HG03432 (cell line): ENCODE results near the gene RHEBL1.

Experiments
- ATAC-seq: cut with Tn5 transposase; IDR thresholded peaks from one replicate; pipeline ENCODE4 v1.9.1; 2021; ENCODE audit warnings: mild to moderate bottlenecking, moderate library complexity; ENCODE audit not compliant: unreplicated experiment

The RHEBL1 gene

GRCh38 chr12:49038291-49038955 lies 31.4 kb downstream of the RHEBL1 start:
- no peak for ATAC-seq

GRCh38 chr12:49037947-49038237 lies 31.9 kb downstream of the RHEBL1 start:
- no peak for ATAC-seq

GRCh38 chr12:49037111-49037946 lies 32.5 kb downstream of the RHEBL1 start:
- no peak for ATAC-seq

GRCh38 chr12:49036029-49036428 lies 33.8 kb downstream of the RHEBL1 start:
- ATAC-seq: no peak

- ATAC-seq: no peak
These were observed 35.5 kb downstream of the RHEBL1 start for GRCh38 chr12:49034286-49034622.

- ATAC-seq: no peak
These were observed 36.0 kb downstream of the RHEBL1 start for GRCh38 chr12:49033611-49034285.

- no peak for ATAC-seq
These were observed 36.9 kb downstream of the RHEBL1 start for GRCh38 chr12:49032679-49033447.

GRCh38 chr12:49032276-49032675 lies 37.5 kb downstream of the RHEBL1 start:
- ATAC-seq: no peak

GRCh38 chr12:49031573-49032161 lies 38.1 kb downstream of the RHEBL1 start:
- ATAC-seq: no peak

- ATAC-seq: no peak
These were observed 38.8 kb downstream of the RHEBL1 start for GRCh38 chr12:49030714-49031572.

- no peak for ATAC-seq
These were observed 39.7 kb downstream of the RHEBL1 start for GRCh38 chr12:49030119-49030518.

- ATAC-seq: no peak
These were observed 41.0 kb downstream of the RHEBL1 start for GRCh38 chr12:49028666-49029275.

- ATAC-seq: no peak
These were observed 41.8 kb downstream of the RHEBL1 start for GRCh38 chr12:49027846-49028555.

GRCh38 chr12:49026678-49027480 lies 42.9 kb downstream of the RHEBL1 start:
- ATAC-seq: no peak

GRCh38 chr12:49026101-49026500 lies 43.7 kb downstream of the RHEBL1 start:
- ATAC-seq: no peak

- ATAC-seq: no peak
These were observed 44.3 kb downstream of the RHEBL1 start for GRCh38 chr12:49025463-49025862.

GRCh38 chr12:49024543-49024942 lies 45.2 kb downstream of the RHEBL1 start:
- no peak for ATAC-seq

- no peak for ATAC-seq
These were observed 46.0 kb downstream of the RHEBL1 start for GRCh38 chr12:49023812-49024211.
